ENCODE results near the gene TRIM67. TPM values are rescaled to one million over a fixed set of nuclear protein-coding genes. Genes with fewer than 3 reads are reported as not detected.

The TRIM67 gene
- polyA plus RNA-seq, 5 donors = 0.34 to 1.4 (median 0.69) TPM

GRCh38 chr1:231232870-231233734 lies 71.2 kb downstream of the TRIM67 start:
- no peak for DNase-seq

GRCh38 chr1:231233735-231234417 lies 72.0 kb downstream of the TRIM67 start:
- peak; percentile 13 for DNase-seq

- DNase-seq = no peak
Measured at GRCh38 chr1:231234506-231234905, 72.6 kb downstream of the TRIM67 start.

- DNase-seq = no peak
Measured at GRCh38 chr1:231235526-231236207, 73.8 kb downstream of the TRIM67 start.

GRCh38 chr1:231236208-231236591 lies 74.3 kb downstream of the TRIM67 start:
- DNase-seq = no peak

- DNase-seq = no peak
Measured at GRCh38 chr1:231236938-231237337, 75.1 kb downstream of the TRIM67 start.

GRCh38 chr1:231238298-231238697 lies 76.4 kb downstream of the TRIM67 start:
- DNase-seq = no peak

GRCh38 chr1:231240531-231240882 lies 78.6 kb downstream of the TRIM67 start:
- no peak for DNase-seq

- peak; percentile 86 to 88 for DNase-seq
Measured at GRCh38 chr1:231240883-231241735, 79.3 kb downstream of the TRIM67 start, which contains the start of gene GNPAT. Gene GNPAT, plus strand, starts transcription at chr1:231241212. Its CDS starts 167 bp downstream, at chr1:231241379.

GRCh38 chr1:231241750-231242149 lies 79.9 kb downstream of the TRIM67 start:
- DNase-seq = peak in 1 of 2 donors; percentile 16

GRCh38 chr1:231242516-231243198 lies 80.8 kb downstream of the TRIM67 start:
- no peak for DNase-seq

GRCh38 chr1:231248778-231249177 lies 86.9 kb downstream of the TRIM67 start:
- no peak for DNase-seq

GRCh38 chr1:231252336-231252735 lies 90.5 kb downstream of the TRIM67 start:
- DNase-seq = no peak

- no peak for DNase-seq
Measured at GRCh38 chr1:231260351-231260750, 98.5 kb downstream of the TRIM67 start.

- no peak for DNase-seq
Measured at GRCh38 chr1:231264642-231265041, 102.8 kb downstream of the TRIM67 start.

- DNase-seq = no peak
Measured at GRCh38 chr1:231265379-231265778, 103.5 kb downstream of the TRIM67 start.

GRCh38 chr1:231266811-231267322 lies 105.0 kb downstream of the TRIM67 start:
- no peak for DNase-seq

Measured in right lung (tissue), 5 donors.